Brain microvascular endothelial cell (primary cell): ENCODE results near the gene WWOX.
A peak's percentile ranks its signal among the peaks of the same experiment; 100 is the strongest.

ENCODE experiments used
- DNase-seq: peaks from one replicate; pipeline ENCODE4 v3.0.0-alpha.2; 2020
- H3K27ac ChIP-seq: fragments of 250-450 bp; sonication (Bioruptor Pico); 2 replicates; pipeline ENCODE4 v1.5.1; 2020; ENCODE audit warnings: mild to moderate bottlenecking, moderate library complexity
- H3K27me3 ChIP-seq: fragments of 250-450 bp; sonication (Bioruptor Pico); replicated peaks from 2 replicates; pipeline ENCODE4 v1.5.1; 2020; ENCODE audit warnings: mild to moderate bottlenecking
- H3K36me3 ChIP-seq: fragments of 250-450 bp; sonication (Bioruptor Pico); replicated peaks from 2 replicates; pipeline ENCODE4 v1.5.1; 2020; ENCODE audit warnings: mild to moderate bottlenecking
- H3K4me3 ChIP-seq: 2 replicates; pipeline ENCODE4 v1.5.1; 2011; ENCODE audit warnings: low read depth, mild to moderate bottlenecking, control low read depth, low read length, moderate library complexity
- in situ Hi-C: cut with HindIII; loops from 2 replicates; pipeline ENCODE4 v1.10.0; 2017; ENCODE audit warnings: low sequenced_read_pairs, low pct_ligation_motif_present
- TF ChIP-seq, protein P1 (sequence below): IDR thresholded peaks from 2 replicates; pipeline ENCODE4 v1.5.1; 2011; ENCODE audit warnings: low read depth, mild to moderate bottlenecking, moderate library complexity, low read length, control low read depth, inconsistent platforms; ENCODE audit errors: missing control alignments

WWOX gene

DNA sequence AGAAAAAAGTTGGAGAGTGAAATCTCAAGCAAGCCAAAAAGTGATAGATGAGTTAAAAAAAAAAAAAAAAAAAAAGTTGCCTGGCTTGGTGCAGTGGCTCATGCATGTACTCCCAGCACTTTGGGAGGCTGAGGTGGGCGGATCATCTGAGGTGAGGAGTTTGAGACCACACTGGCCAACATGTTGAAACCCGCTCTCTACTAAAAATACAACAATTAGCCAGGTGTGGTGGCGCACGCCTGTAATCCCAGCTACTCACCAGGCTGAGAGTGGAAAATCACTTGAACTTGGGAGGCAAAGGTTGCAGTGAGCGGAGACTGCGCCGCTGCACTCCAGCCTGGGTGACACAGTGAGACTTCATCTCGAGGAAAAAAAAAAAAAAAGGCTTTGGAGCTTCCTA, 668.8 kb downstream of the WWOX start:
- Histone ChIP-seq H3K36me3 (no peaks in the 10 kb centered on the region), H3K4me3 (no peak overlapping the region), H3K27me3 (no peaks in the 10 kb centered on the region), H3K27ac (no peak overlapping the region)
- TF ChIP-seq, protein P1, sequence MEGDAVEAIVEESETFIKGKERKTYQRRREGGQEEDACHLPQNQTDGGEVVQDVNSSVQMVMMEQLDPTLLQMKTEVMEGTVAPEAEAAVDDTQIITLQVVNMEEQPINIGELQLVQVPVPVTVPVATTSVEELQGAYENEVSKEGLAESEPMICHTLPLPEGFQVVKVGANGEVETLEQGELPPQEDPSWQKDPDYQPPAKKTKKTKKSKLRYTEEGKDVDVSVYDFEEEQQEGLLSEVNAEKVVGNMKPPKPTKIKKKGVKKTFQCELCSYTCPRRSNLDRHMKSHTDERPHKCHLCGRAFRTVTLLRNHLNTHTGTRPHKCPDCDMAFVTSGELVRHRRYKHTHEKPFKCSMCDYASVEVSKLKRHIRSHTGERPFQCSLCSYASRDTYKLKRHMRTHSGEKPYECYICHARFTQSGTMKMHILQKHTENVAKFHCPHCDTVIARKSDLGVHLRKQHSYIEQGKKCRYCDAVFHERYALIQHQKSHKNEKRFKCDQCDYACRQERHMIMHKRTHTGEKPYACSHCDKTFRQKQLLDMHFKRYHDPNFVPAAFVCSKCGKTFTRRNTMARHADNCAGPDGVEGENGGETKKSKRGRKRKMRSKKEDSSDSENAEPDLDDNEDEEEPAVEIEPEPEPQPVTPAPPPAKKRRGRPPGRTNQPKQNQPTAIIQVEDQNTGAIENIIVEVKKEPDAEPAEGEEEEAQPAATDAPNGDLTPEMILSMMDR: no peak
- no peak for DNase-seq
- in situ Hi-C loops: no loop called here

DNA sequence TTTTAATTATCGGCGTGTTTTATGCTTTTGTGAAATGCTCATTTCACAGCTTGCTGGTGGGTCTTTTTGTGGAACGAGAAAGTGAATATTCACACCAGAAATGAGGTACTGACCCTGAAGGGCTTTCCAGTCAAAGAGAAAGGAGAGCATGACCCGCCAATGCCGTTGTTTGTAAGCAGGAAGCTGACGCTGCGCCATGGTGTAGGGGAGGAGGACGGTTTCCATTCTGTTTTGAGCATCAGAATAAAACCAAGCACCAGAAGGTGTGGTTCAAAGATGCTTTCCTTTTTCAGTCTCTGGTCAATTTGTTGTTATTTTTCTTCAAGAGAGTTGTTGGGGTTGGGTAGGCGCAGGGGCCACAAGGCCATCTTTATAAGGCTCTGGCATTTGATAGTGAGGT, 669.3 kb downstream of the WWOX start:
- in situ Hi-C loops: no loop called here
- no peak overlapping the region for H3K27ac ChIP-seq

DNA sequence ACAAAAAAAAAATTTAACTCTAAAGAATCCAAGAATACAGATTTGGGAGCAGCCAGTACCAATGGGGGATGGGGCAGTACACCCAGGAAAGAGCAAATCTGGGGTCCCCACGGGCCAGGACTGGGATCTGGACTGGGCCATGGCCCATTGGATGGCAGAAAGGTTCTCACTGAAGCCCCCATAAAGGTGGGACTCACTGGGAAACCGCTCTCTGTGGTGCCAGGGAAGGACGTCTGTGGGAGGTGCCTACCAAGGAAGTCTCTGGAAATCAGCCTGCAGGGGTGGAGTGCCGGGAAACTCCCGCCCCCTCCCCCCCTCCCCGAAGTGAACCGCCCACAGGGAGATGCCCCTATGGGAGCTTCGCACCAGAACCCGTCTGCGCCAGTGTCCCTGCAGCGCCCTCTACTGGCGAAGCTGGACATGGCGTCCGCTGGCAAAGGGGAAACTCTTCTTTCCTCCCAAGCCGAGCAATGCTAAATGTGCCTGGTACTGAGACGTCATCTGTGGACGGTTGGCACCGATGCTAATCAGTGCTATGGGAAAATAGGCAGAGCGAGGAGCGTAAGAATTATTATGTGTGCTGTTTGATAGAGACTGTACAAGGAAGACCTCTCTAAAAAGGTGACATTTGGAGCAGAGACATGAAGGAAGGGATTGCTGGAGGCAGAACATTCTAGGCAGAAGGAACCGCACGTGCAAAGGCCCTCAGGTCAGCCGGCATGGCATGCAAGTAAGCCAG, 671.1 kb downstream of the WWOX start:
- in situ Hi-C loops: no loop called here
- TF ChIP-seq, protein P1: peak; percentile 39
- Histone ChIP-seq H3K27ac (no peak overlapping the region), H3K36me3 (no peaks in the 10 kb centered on the region), H3K4me3 (no peak overlapping the region), H3K27me3 (no peaks in the 10 kb centered on the region)
- DNase-seq: no peak

More for the DNA sequence above, 669.3 kb downstream of the WWOX start:
- TF ChIP-seq, protein P1: no peak
- no peak overlapping the region for H3K4me3 ChIP-seq
- no peaks in the 10 kb centered on the region for H3K27me3 ChIP-seq
- no peak for DNase-seq
- H3K36me3 ChIP-seq: no peaks in the 10 kb centered on the region

DNA sequence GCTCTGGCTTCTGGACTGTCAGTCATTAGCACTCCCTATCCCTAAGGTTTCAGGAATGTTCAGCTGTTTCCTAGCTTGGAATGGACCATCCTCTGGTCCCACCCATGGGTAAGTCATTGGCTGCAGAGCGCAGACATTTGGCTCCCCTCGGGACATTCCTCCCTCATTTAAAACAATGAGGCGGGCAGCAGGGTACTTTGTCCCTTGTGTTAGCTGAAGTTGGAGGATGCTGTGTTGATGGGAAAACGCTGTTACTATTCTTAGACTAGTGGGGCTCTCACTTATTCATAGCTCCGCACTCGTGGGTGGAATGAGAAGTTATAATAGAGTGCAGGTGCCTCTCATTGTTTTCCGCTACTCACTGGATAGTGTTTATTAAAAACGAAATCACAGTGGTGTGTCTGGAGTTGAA, 673.8 kb downstream of the WWOX start:
- TF ChIP-seq, protein P1: no peak
- Histone ChIP-seq H3K27me3 (no peaks in the 10 kb centered on the region), H3K4me3 (no peak overlapping the region), H3K36me3 (no peaks in the 10 kb centered on the region), H3K27ac (no peak overlapping the region)
- DNase-seq: no peak
- in situ Hi-C loops: no loop called here

DNA sequence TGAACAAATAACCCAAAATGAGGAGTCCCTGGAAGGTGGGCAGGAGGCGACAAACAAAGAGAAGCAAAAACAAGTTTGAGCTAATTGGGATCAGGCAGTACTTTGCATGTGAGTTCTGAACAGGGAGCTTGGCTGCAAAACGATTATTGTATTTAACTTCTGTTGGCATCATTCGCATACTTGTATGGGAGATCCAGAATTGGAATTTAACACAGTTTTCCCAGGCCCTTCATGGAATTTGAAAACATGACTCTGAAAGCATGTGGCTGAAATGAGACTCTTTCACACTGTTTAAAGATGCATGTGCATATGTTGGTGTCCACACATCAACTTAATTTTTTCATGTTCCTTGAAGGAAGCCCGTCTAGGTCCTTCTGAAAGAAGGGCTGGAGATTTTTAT, 674.3 kb downstream of the WWOX start:
- in situ Hi-C loops: no loop called here
- no peaks in the 10 kb centered on the region for H3K36me3 ChIP-seq
- TF ChIP-seq, protein P1: no peak
- no peaks in the 10 kb centered on the region for H3K27me3 ChIP-seq
- H3K4me3 ChIP-seq: no peak overlapping the region
- no peak overlapping the region for H3K27ac ChIP-seq
- DNase-seq: no peak

DNA sequence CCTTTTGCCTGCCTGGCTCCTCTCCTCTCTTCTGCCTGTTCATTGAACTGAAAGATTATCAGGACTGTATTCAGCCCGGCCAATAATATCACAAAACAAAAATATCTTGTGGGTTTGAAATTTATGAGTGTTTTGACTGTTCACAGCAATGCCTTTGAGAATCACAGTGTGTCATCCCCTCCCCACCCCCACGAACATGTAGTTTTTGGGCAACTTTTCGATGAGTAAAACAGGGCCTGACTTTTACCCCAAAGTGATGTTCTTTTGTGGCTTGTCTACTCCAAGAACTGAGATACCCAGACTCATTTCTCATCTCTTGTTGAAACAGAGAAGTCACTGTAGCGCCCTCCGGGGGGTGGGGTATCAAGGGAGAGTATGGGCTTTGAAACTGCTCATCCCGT, 675.7 kb downstream of the WWOX start:
- Histone ChIP-seq H3K4me3 (no peak overlapping the region), H3K27me3 (no peaks in the 10 kb centered on the region), H3K36me3 (no peaks in the 10 kb centered on the region), H3K27ac (no peak overlapping the region)
- in situ Hi-C loops: no loop called here
- no peak for DNase-seq
- TF ChIP-seq, protein P1: no peak
